Measurements from ENCODE around the gene STAT6.

DNA sequence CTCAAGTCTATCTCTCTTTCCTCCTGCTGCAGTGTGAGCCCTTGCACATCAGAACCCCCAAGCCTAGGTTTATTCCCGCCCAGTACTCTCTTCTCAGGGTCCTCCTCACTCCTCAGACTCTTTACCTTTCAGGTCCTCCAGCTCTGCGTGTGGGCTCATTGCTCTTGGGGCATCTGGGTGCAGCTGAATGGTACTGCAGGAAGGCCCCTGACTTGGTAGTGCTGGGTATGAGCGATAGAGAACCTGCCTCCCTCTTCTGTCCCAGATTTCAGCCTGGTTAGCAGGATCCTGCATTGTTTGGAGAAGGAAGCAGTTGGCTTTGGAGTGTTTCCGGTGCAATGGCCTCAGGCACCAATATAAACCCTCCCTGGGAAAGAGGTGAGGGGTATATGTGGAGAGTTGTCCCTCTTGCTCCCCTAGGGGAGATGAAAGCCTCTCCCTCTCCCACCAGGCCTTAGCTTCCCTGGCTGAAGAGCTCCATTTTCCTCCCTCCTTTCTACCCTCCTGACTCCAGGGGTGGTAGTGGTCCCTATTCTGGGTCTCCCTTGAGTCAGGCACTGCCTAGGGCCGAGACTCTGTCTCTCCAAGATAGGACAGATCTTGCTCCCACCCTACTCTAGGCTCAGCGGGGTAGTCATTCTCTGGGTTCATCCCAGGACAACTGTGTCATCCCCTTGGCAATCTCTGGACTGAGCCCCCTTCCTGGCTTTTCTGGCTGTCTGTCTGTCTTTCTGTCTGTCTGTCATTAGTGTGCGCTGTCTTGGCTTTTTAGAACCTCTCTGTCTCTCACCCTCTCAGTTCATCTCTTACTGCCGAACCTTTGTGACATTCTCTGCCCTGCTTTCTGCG is 21.0 kb upstream of the STAT6 start:
- TF ChIP-seq, protein P1, sequence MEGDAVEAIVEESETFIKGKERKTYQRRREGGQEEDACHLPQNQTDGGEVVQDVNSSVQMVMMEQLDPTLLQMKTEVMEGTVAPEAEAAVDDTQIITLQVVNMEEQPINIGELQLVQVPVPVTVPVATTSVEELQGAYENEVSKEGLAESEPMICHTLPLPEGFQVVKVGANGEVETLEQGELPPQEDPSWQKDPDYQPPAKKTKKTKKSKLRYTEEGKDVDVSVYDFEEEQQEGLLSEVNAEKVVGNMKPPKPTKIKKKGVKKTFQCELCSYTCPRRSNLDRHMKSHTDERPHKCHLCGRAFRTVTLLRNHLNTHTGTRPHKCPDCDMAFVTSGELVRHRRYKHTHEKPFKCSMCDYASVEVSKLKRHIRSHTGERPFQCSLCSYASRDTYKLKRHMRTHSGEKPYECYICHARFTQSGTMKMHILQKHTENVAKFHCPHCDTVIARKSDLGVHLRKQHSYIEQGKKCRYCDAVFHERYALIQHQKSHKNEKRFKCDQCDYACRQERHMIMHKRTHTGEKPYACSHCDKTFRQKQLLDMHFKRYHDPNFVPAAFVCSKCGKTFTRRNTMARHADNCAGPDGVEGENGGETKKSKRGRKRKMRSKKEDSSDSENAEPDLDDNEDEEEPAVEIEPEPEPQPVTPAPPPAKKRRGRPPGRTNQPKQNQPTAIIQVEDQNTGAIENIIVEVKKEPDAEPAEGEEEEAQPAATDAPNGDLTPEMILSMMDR (IDR thresholded peaks at IDR 0.05) = no peak
- TF ChIP-seq POLR2AphosphoS5 (IDR thresholded peaks at IDR 0.05) (no peak), POLR2A (IDR thresholded peaks at IDR 0.05) (no peak)
